HG02623 (cell line): ENCODE data around the gene MED27.
A peak's percentile ranks its signal among the peaks of the same experiment; 100 is the strongest.

Experiments
- ATAC-seq: cut with Tn5 transposase; IDR thresholded peaks from one replicate; pipeline ENCODE4 v1.9.1; 2021; ENCODE audit warnings: moderate library complexity; ENCODE audit not compliant: unreplicated experiment

MED27 gene

GRCh38 chr9:132044176-132044875 is 35.3 kb downstream of the MED27 start:
- ATAC-seq: no peak

- ATAC-seq: no peak
Observed at GRCh38 chr9:132043708-132044107, 36.0 kb downstream of the MED27 start.

DNA sequence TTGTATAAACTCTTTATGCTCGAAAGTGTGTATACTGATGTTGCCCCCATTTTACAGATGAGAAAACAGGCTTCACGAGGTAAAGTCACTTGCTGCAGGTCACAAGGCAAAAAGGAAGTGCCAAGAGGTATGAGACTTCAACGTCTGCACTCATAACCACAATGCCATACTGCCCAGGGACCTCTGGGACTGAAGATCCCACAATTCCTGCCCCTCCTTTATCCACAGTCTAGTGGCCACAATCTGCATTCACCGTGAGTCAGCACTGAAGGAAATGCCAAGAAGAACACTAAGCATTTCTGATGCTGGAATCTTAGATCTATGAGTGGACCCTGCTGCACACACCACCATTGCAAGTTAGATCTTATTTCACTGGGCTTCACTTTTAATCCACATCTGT is 37.3 kb downstream of the MED27 start:
- no peak for ATAC-seq

- no peak for ATAC-seq
Observed at GRCh38 chr9:132041798-132042197, 37.9 kb downstream of the MED27 start.

DNA sequence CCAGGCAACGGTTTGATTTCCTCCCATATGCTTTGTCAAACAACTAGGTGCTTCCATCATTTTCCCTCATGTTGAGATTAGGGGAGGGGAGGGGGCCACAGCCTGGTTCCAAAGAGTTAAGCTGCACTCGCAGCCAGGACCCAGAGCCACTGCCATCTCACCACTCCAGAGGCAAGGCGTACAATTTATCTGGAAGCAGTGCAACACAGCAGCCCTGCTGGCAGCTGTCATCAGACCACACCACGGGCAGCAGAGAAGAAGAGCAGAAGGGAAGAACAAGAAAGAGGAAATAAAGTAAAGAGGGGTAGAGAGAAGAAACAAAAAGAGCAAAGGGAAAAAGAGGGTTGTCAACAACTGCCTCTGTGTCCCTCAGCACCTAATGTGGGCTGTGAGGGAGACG is 38.9 kb downstream of the MED27 start:
- ATAC-seq: no peak

DNA sequence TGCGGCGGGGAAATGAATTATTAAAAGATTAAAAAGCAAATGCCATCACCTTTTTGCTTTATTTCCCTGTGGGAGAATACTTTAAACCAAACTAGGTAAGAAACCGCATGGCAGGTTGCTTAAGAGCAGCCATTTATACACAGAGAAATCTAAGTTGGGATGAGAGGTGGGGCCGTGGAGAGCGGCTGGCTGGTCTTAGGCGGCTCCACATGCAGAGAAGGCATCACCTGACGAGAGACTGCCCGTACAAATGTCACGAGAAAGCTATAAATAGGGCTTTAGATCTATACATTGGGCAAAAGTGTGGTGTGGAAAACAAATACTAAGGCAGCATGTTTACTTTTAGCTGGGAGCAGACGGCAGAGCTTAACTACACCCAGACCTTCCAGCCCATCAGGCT is 39.4 kb downstream of the MED27 start:
- no peak for ATAC-seq

GRCh38 chr9:132039284-132039683 is 40.4 kb downstream of the MED27 start:
- ATAC-seq: no peak

GRCh38 chr9:132037458-132037857 is 42.2 kb downstream of the MED27 start:
- no peak for ATAC-seq

DNA sequence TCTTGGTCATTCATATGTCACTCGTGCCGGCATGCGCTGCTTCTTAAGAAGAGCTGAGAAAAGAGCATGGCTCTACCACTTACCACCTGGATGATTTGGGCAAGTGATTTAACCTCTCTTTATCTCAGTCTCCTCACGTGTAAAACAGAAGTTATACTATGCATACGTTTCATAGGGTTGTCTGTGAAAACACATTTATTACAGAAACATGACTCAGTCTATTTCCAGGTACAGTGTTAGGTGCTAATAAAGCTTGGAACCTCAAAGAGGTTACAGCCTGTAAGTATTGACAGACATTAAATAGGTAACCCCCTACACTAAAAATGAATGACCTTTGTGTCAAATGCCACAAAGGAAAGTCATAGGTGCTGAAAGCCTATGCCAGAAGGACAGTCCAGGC is 43.1 kb downstream of the MED27 start:
- ATAC-seq: no peak

- ATAC-seq: no peak
Observed at GRCh38 chr9:132035679-132036078, 44.0 kb downstream of the MED27 start.

DNA sequence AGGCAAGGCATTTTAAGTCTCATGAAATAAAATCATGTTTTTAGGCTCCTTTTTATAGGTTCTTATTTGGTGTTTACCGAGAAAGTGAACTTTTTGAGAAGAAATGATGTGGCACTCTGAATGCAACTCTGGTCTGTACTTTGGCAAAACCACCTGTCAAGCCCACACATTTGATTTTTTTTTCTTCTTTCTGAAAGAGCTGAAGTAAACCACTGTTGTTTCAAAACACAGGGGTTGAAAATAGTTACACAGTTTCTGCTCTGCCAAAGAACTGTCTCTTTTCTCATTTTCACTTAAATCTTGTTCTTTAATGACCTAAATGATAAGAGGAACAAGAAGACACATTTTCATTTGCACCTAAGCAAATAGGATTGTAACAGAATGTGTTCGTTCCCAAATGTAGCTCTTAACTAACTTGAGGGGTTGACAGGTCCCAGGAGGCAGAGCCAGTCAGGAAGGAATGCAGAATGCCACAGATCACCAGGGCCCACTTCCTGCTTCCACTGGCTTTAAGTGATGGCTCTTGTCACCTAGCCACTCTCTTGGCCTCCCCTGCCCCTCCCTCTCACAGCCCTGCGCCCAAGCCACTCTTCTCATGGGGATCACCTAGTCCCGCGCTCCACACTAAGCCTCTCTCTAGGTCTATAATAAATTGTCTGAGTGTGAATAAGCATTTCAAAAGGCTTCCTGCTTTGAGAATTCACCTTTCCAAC is 47.3 kb downstream of the MED27 start:
- ATAC-seq: peak; percentile 58

DNA sequence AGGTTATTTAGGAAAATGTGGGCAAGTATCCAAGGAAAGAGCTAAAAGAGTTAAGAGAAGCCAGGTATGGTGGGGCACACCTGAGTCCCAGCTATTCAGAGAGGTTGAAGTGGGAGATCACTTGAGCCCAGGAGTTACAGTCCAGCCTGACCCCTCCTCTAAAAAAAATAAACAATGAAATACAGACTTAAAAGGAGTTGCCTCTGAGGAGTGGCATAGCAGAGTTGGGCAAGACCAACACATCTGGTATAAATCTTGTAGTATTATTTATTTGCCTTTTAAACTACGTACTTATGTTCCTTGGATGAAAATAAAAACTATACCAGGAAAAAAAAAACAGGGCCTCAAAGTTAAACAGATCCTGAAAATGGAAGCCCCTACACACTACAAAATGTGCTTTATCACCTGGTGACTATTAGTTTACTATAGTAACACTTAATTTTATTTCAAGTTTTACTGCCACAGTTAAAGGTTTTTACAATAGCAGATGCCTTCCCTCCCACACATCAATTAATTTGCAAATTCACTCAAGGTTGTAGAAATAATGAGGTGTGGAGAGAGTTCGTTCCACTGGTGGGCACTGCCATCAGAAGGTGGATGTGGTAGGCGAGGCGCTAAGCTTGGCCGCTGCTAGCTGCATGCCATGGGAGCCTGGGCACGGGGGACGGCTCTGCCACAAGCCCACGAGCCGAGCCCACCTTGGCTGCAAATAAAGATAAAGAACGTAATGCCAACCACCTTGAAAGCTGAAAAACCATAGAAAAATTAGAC is 48.0 kb downstream of the MED27 start:
- ATAC-seq: no peak

DNA sequence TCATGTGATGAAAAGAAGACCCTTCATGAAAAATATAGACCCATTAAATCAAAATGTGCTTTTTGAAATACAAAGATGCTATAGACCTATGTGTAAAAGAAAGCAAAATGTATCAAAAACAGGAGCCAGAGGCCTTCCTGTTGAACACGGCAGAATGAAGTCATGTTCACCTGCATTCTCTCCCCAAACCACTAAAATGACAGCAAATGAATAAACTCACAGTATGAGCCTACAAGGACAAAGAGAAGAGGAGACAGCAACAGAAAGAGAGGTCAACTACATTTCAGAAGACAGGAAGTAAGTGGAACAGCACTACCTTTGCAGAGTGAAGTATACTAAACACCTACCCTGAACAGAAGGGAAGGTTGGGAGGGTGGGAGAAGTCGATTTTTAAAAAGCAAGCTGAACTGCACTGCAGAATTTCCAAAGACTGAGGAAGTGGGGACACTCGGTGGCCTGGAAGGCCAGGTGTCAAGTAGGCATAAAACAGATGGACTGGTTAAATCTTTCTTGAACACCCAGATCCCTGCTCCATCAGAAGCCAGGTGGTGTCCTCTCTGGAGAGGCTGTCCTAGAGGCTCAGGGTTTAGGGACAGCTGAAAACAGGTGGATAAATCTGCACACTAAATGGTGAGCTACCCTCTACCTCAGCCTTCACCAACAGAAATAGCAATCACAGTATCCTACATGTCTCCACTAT is 48.9 kb downstream of the MED27 start:
- no peak for ATAC-seq

DNA sequence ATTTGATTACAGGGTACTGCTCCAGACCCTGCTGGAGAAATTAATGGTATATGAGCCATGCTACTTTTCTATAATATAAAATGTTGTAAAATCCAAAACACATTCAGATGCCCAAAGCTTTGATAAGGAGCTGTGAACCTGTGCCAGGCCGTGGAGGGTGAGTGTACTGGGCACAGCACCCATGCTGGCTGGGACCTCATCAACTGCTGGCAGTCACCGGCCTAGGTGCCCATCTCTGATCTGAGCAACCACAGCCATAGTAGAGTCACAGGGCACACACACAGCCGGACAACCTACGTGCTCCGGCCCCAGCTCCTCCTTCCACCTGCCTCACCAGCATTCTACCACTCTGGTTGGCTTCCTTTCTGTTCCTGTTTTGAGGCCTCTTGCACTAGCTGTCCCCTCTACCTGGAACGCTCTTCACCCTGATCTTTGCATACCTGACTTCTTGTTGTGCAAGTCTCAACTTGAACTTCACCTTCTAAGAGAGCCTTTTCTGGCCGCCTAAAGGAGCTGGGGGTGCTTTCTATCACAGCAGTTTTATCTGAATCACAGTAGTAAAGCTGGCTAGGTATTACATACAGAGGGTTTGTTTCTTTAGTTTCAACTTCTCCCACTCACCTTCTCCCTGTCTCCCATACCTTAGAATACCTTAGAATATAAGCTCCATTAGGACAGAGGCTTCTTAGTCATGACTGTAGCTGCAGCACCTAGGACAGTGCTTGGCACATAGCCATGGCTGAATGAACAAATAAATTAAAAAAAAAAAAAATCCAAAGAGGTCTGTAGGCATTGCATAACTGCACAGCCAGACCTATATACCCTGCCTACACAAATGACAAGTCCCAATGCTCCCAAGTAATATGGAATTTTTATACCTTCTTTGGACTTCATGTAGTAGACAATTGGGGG is 51.7 kb downstream of the MED27 start:
- no peak for ATAC-seq

- ATAC-seq: no peak
Observed at GRCh38 chr9:132026932-132027585, 52.6 kb downstream of the MED27 start.

DNA sequence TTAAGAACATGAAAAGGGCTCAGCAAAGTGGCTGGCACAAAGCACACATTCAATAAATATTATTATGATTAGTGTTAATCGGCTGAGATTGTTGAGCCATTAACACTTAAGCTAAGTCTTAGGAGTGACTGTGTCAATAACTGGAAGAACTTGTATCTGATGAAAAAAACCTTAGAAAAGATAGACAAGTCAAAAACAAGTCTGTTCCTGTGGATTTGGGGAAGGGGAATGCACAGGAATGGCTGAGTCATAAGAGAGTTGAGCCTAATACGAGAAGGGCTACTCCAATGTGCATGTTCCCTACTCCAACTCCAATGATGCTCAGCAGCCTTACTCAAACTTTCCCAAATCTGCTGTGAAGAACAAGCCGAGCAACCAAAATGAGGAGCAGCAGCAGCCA is 53.9 kb downstream of the MED27 start:
- no peak for ATAC-seq

- ATAC-seq: no peak
Observed at GRCh38 chr9:132024589-132024988, 55.1 kb downstream of the MED27 start.

- ATAC-seq: no peak
Observed at GRCh38 chr9:132023419-132024180, 56.1 kb downstream of the MED27 start.
